Neural cell (in vitro differentiated cells): ENCODE data around the gene MAP3K13.

Experiments
- CTCF ChIP-seq: fragments of 450-650 bp; IDR thresholded peaks from 2 replicates; pipeline ENCODE4 v1.5.1; 2014; ENCODE audit warnings: antibody characterized with exemption, mild to moderate bottlenecking, moderate library complexity; ENCODE audit not compliant: poor library complexity, severe bottlenecking
- EP300 ChIP-seq: fragments of 450-650 bp; conservative IDR thresholded peaks from 2 replicates; pipeline ENCODE4 v1.6.1; 2014; ENCODE audit warnings: antibody characterized with exemption, mild to moderate bottlenecking, moderate library complexity; ENCODE audit not compliant: poor library complexity, severe bottlenecking
- EZH2 ChIP-seq: fragments of 200-600, 300-800 bp; shearing (Covaris generic), sonication (generic); IDR thresholded peaks from 2 replicates; pipeline ENCODE4 v1.6.1; 2014; ENCODE audit warnings: antibody characterized with exemption, low read length, borderline replicate concordance, mild to moderate bottlenecking; ENCODE audit not compliant: insufficient read depth, poor library complexity, severe bottlenecking
- MXI1 ChIP-seq: fragments of 450-650 bp; conservative IDR thresholded peaks from 2 replicates; pipeline ENCODE4 v1.6.1; 2014; ENCODE audit warnings: antibody characterized with exemption, mild to moderate bottlenecking; ENCODE audit not compliant: poor library complexity, severe bottlenecking
- RAD21 ChIP-seq: fragments of 450-650 bp; conservative IDR thresholded peaks from 2 replicates; pipeline ENCODE4 v1.6.1; 2014; ENCODE audit warnings: antibody characterized with exemption, mild to moderate bottlenecking, moderate library complexity
- REST ChIP-seq: IDR thresholded peaks from 2 replicates; pipeline ENCODE4 v1.6.1; 2012; ENCODE audit warnings: borderline replicate concordance
- TAF1 ChIP-seq: IDR thresholded peaks from 2 replicates; pipeline ENCODE4 v1.6.1; 2012; ENCODE audit warnings: low read depth

- TF ChIP-seq CTCF: no peak
- no peak for TF ChIP-seq EZH2
- no peak for TF ChIP-seq RAD21
- no peak for TF ChIP-seq MXI1
- no peak for TF ChIP-seq REST
- no peak for TF ChIP-seq TAF1
- TF ChIP-seq EP300: no peak
Observed at GRCh38 chr3:185504636-185505035, 141.7 kb downstream of the MAP3K13 start.
